NAMALWA (cell line): ENCODE data around the gene HMCN2.
A peak's percentile ranks its signal among the peaks of the same experiment; 100 is the strongest.
"Not testable (repeated sequence)": the region's sequence is repeated elsewhere in the genome, so short reads cannot be mapped to it uniquely, and the experiment has no call there.

Experiments used
- DNase-seq: peaks from one replicate; pipeline ENCODE4 v3.0.0-alpha.2; 2015; ENCODE audit warnings: low spot score

Gene HMCN2

GRCh38 chr9:130240410-130241197 is 25.0 kb upstream of the HMCN2 start:
- DNase-seq: peak; percentile 82

- no peak for DNase-seq
Measured at GRCh38 chr9:130241198-130241535, 24.4 kb upstream of the HMCN2 start.

DNA sequence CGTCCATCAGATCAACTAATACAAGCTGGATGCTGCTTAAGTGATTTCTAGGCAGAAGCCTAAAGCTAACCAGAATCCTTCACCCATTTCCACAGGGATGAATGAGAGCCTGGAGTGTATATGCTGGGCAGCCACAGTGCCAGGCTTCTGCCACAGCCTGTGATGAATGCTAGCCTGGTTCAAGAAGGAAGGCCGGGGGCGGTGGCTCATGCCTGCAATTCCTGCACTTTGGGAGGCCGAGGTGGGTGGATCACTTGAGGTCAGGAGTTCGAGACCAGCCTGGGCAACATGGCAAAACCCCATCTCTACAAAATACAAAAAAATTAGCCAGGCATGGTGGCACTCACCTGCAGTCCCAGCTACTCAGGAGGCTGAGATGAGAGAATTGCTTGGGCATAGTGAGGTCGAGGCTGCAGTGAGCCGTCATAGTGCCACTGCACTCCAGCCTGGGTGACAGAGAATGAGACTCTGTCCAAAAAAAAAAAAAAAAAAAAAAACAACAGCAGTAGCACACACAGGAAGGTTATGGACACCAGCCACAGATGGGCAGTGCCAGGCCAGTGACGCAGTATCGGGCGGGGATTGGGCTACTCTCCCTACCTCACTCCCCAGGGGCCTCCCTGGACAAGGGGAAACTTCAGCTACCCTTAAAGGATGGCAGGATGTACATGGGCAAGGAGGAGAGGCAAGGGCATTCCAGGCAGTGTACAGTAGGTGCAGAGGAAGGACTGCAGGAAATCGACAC is 23.1 kb upstream of the HMCN2 start:
- DNase-seq: no peak

DNA sequence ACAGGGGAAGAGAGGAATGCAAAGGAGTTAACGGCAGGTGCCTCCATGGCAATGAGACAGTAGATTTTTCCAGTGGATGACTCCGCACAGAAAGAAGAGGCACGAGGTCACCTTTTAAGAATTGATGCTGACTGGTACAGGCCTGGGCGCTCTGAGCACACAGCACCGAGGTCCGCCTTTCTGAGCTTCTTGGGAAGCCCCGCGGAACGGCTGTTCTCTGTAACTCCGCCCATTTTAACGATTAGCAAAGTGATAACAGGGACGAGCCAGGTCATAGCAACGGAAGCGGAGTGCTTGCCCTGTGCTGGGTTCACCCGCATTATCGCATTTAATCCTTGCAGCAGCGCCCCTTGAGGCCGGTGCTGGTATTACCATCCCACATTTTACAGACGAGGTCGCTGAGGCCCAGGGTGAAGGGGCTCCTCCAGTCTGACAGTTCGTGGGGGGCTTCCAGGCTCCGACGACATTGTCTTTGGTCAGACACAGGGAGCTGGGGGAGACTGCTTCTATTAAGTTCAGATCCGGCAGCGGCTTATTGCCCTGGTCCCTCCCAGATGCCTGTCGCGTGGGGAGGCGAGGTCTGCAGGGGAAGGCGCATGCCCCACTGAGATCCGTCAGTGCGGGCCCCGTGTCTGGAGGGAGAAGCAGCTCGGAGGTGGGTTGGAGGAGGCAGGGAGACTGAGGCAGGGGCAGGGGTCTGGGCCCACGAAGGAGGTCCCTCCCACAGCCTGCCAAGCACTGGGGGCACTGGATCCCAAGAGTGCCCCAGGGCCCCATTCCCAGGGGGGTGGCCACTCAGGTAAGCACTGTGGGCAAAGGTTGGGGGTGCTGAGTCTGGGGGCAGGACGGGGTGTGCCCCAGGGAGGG is 22.3 kb upstream of the HMCN2 start:
- peak; percentile 85 for DNase-seq

GRCh38 chr9:130243882-130244170 is 21.7 kb upstream of the HMCN2 start:
- no peak for DNase-seq

DNA sequence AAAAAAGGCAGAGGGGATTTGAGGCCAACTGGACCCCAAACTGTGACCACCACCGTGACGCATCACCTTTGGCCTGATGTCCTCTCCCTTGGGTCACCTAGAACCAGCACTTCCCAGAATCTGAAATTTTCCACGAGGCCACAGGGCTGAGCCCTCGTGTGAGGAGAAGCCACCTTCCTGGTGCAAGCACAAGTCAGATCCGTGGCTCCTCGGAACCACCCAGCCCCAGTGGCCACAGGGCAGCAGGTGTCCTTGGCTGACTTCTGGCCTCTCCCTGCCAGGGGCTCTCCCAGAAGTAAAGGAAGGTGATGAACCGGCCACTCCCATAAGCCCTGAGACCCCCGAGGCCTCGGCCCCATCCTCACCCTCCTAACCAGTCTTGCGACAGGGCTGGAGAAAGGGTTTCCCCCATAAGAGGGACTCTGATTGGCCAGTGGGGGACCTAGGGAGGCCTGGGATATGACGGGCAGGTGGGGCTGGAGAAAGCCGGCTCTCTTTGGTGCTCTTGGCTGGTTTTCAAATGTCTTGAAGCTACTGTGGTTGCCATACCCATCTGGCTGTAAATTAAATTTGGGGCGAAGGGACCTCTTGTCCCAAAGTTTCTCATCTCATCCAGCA is 20.9 kb upstream of the HMCN2 start:
- no peak for DNase-seq

GRCh38 chr9:130245474-130245873 is 20.1 kb upstream of the HMCN2 start:
- DNase-seq: no peak

GRCh38 chr9:130246126-130246525 is 19.4 kb upstream of the HMCN2 start:
- no peak for DNase-seq

GRCh38 chr9:130254747-130255630 is 10.6 kb upstream of the HMCN2 start:
- no peak for DNase-seq

- DNase-seq: no peak
Measured at GRCh38 chr9:130255631-130256134, 9.9 kb upstream of the HMCN2 start.

DNA sequence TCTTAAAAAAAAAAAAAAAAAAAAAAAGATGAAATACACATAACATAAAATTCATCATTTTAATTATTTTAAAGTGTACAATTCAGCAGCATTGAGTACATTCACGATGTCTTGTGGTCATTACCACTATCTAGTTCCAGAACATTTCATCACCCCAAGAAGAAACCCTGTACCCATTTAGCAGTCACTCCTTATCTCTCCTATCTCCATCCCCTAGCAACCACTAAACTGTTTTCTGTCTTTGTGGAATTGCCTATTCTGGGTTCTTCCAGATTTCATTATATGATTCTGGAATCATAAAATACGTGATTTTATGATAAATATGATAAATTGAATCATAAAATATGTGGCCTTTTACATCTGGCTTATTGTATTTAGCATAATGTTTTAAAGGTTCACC is 8.9 kb upstream of the HMCN2 start:
- no peak for DNase-seq

DNA sequence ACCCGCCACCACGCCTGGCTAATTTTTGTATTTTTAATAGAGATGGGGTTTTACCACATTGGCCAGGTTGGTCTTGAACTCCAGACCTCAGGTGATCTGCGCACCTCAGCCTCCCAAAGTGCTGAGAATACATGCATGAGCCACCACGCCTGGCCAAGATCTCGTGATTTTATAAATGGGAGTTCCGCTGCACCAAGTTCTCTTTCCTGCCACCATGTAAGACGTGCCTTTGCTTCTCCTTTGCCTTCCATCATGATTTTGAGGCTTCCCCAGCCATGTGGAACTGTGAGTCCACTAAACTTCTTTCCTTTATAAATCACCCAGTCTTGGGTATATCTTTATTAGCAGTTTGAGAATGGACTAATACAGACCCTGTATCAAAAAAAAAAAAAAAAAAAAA is 7.4 kb upstream of the HMCN2 start:
- not testable (repeated sequence) for DNase-seq

DNA sequence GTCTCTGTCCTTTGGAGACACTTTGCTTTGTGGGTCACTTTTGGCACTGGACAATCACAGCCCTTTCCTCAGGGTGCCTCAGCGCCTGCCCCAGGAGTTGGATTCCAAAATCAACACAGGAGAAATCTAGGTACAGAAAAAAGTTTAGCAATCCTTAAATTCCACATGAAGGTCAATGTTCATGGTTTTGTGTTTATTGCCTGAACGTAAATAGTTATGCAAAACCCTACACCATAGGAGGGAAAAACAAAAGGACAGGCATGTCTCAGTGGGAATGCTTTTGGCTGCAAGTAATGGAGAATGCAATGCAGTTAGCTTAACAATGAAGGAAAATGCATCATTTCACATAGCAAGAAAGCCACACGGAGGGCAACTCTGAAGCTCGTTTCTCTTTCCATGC is 6.5 kb upstream of the HMCN2 start:
- DNase-seq: no peak

- no peak for DNase-seq
Measured at GRCh38 chr9:130260816-130261765, 4.5 kb upstream of the HMCN2 start.

DNA sequence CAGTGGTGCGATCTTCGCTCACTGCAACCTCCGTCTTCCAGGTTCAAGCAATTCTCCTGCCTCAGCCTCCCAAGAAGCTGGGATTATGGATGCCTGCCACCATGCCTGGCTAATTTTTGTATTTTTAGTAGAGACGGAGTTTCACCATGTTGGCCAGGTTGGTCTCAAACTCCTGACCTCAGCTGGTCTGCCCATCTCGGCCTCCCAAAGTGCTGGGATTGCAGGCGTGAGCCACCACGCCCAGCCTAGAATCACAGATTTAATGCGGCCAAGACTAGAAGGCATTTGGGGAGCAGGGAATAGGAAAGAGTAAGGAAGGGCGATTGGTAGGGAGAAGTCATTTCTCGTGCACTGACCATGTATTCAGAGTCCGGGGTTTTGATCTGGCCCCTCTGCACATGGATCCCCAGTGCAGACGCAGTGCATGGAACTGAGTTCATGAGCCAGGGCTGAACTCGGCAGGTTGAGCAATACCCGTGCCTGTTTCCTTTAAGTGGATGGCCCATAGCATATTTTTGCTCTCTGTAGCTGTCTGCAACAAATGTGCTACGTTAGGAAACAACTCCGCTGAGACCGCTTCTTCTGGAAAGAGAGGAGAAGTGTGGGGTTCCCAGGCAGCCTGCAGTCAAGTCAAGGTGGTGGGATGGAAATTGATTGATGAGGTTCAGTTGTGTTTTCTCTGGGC is 3.4 kb upstream of the HMCN2 start:
- no peak for DNase-seq

DNA sequence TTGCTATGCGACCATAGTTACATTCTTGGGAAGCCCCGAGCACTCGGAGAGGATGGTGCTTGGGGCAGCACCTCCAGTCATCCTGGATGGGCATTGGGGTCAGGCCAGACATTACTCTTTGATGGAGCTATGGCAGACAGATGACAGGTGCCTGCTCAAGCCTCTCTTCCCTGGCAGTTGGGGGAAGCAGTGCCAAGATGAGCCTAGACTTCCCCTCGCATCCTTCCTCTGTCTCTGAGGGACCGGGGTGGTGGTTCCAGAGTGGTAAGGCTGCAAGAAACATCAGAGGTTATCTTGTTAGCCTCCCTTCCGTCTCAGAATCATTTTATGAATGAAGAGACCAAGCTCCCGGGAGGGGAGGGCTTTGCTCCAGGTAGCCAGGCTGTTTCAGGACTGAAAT is 2.8 kb upstream of the HMCN2 start:
- no peak for DNase-seq

DNA sequence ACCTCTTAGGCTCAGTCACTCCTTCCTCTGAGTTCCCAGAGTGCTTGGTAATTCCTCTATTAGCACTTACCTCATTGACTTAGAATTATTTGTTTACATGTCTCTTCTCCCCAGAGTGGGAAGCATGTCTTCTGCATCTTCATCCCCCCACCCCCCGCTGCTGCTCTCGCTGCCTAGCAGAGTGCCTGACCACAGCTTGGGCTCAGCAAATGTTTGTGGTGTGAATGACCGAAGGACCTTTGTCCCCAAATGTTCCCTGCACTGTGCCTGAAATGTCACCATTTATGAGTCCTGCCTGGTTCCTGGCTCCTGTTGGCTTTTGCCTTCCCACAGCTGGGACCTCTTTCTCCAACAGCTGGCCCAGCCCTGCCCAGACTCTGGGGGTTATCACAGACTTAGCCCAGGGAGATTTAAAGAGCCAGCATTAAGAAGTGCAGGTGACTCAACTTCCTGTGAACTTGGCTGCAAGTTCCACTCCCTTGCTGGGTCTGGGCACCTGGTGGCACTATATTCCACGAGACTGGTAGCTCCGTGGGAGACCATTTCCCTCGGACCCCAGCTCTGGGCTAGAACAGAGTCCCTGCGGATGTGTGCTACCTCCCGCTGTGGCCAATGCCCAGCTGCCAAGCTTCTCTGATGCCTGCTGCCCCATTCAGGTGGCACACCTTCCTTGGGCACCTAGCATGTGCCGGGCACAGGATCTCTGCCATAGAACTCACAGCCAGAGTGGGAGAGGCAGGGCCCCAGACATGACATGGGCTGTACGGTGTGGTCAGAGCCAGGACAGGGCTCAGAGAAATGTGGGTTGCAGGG is 1.8 kb upstream of the HMCN2 start:
- DNase-seq: no peak
